Tibial nerve (tissue), 4 donors: Measurements from ENCODE around the gene TESK2. TPM values are rescaled to one million over a fixed set of nuclear protein-coding genes. Genes with fewer than 3 reads are reported as not detected.

Experiments
- DNase-seq, 2 donors: peaks; one replicate each; pipeline ENCODE4 v3.0.0-alpha.2; 2019; ENCODE audit warnings: low spot score in 2 of 2
- H3K27ac ChIP-seq, 4 donors: fragments of 200-600 bp; sonication (generic) in 3 of 4; one replicate each; pipeline ENCODE4 v1.5.1; 2017 to 2019; ENCODE audit warnings: mild to moderate bottlenecking in 1 of 4
- H3K27me3 ChIP-seq, 2 donors: fragments of 200-600 bp; sonication (generic) in 1 of 2; one replicate each; pipeline versions ENCODE4 v1.5.1 to v1.6.0; 2017 to 2019
- H3K36me3 ChIP-seq, 3 donors: fragments of 200-600 bp; sonication (generic); one replicate each; pipeline ENCODE4 v1.5.1; 2018 to 2019
- H3K4me1 ChIP-seq, 4 donors: fragments of 200-600 bp; sonication (generic) in 3 of 4; one replicate each; pipeline ENCODE4 v1.5.1; 2017 to 2019
- H3K4me3 ChIP-seq, 4 donors: fragments of 200-600 bp; sonication (generic) in 3 of 4; one replicate each; pipeline ENCODE4 v1.5.1; 2017 to 2019; ENCODE audit warnings: mild to moderate bottlenecking in 1 of 4, moderate library complexity in 1 of 4
- H3K9me3 ChIP-seq, 4 donors: fragments of 200-600 bp; sonication (generic) in 3 of 4; one replicate each; pipeline ENCODE4 v1.5.1; 2017 to 2019
- CTCF ChIP-seq, 5 experiments: fragments of 200-600 bp in 3 of 5; fragments of 450-650 bp in 2 of 5; sonication (generic) in 3 of 5; IDR thresholded peaks; one replicate each; pipeline ENCODE4 v1.5.1; 2016 to 2019; ENCODE audit warnings: antibody characterized with exemption in 5 of 5, mild to moderate bottlenecking in 3 of 5, moderate library complexity in 2 of 5
- EP300 ChIP-seq, 2 donors: sonication (generic); formaldehyde crosslinking; IDR thresholded peaks; one replicate each; pipeline ENCODE4 v1.6.1; 2017; ENCODE audit warnings: antibody characterized with exemption in 2 of 2, mild to moderate bottlenecking in 1 of 2
- POLR2A ChIP-seq, 2 donors: fragments of 450-650 bp; IDR thresholded peaks; one replicate each; pipeline ENCODE4 v1.6.1; 2017; ENCODE audit warnings: antibody characterized with exemption in 2 of 2, mild to moderate bottlenecking in 2 of 2, moderate library complexity in 2 of 2
- WGBS, 2 donors: methylation state at CpG; one replicate each; pipeline ENCODE4 v1.1.5; 2018; 5-methylcytosine and 5-hydroxymethylcytosine counted together
- total RNA-seq, 4 donors: library from RNA; depleted of rRNA; stranded (reverse); fragments of >200 nt; gene quantifications; one replicate each; pipeline ENCODE4 v1.1.0, GENCODE V29; 2016

Gene TESK2
- total RNA-seq, 4 donors from 2014 or later, result 3.9 to 11.7 (median 8.5) TPM

GRCh38 chr1:45356186-45356585 lies 134.8 kb downstream of the TESK2 start:
- H3K27ac ChIP-seq, result no peak overlapping the region
- peaks cover 0 to 18% (median 13%) of the 10 kb centered on the region in 4 donors for H3K4me1 ChIP-seq
- H3K27me3 ChIP-seq, result no peaks in the 10 kb centered on the region
- H3K9me3 ChIP-seq, result no peaks in the 10 kb centered on the region
- WGBS, 2 donors, result 87 to 91% methylated on average over 4 of the region's 4 CpGs
- H3K4me3 ChIP-seq, result no peak overlapping the region
- TF ChIP-seq CTCF (IDR thresholded peaks at IDR 0.05), result no peak
- no peak for TF ChIP-seq EP300 (IDR thresholded peaks at IDR 0.05)
- no peak for TF ChIP-seq POLR2A (IDR thresholded peaks at IDR 0.05)
- no peaks in the 10 kb centered on the region for H3K36me3 ChIP-seq
- DNase-seq, result no peak

- Histone ChIP-seq H3K4me1 (peaks cover 0 to 13% (median 8%) of the 10 kb centered on the region in 4 donors), H3K27ac (no peak overlapping the region), H3K4me3 (no peak overlapping the region), H3K36me3 (no peaks in the 10 kb centered on the region), H3K27me3 (no peaks in the 10 kb centered on the region), H3K9me3 (no peaks in the 10 kb centered on the region)
- WGBS, 2 donors, result 46 to 50% methylated on average over 2 of the region's 2 CpGs
- no peak for DNase-seq
- TF ChIP-seq EP300 (IDR thresholded peaks at IDR 0.05), result no peak
- TF ChIP-seq CTCF (IDR thresholded peaks at IDR 0.05), result no peak
- TF ChIP-seq POLR2A (IDR thresholded peaks at IDR 0.05), result no peak
Measured at GRCh38 chr1:45355683-45356082, 135.3 kb downstream of the TESK2 start.

DNA sequence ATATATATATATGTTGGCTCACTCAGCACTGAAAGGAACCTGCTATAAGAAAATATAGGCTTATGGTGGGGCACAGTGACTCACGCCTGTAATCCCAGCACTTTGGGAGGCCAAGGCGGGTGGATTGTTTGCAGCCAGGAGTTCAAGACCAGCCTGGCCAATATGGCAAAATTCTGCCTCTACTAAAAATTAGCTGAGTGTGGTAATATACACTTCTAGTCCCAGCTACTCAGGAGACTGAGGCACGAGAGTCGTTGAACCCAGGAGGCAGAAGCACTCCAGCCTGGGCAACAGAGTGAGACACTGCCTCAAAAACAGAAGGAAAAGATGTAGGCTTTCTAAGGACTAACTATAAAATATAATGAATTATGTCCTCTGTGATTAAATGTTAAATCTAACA lies 136.1 kb downstream of the TESK2 start:
- H3K27ac ChIP-seq, result no peak overlapping the region
- no peak for DNase-seq
- H3K36me3 ChIP-seq, result no peaks in the 10 kb centered on the region
- 90 to 96% methylated on average over 4 of the region's 4 CpGs for WGBS, 2 donors
- TF ChIP-seq EP300 (IDR thresholded peaks at IDR 0.05), result no peak
- no peak for TF ChIP-seq POLR2A (IDR thresholded peaks at IDR 0.05)
- no peak for TF ChIP-seq CTCF (IDR thresholded peaks at IDR 0.05)
- no peak overlapping the region for H3K4me3 ChIP-seq
- peaks cover 0 to 5% (median 0%) of the 10 kb centered on the region in 4 donors for H3K4me1 ChIP-seq
- H3K9me3 ChIP-seq, result no peaks in the 10 kb centered on the region
- no peaks in the 10 kb centered on the region for H3K27me3 ChIP-seq

DNA sequence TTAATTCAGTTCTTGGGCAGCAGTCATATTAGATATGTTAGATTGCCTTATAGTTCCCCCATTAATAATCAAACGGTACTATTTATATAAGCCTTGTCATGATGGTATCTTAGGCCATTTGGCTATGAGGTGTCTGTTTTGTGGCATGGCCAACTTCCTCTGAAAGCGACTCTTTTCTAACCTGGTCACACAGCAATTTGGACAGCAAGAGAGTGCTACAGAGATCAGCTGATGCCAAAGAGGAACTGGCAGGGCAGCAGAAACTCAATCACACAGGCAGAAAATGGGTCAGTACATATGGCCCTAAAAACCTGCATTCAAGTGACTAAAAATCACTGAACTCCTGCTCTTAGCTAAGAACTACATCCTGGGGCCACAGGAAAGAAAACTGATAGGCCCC lies 137.3 kb downstream of the TESK2 start:
- H3K27me3 ChIP-seq, result no peaks in the 10 kb centered on the region
- peaks cover 0 to 6% (median 0%) of the 10 kb centered on the region in 4 donors for H3K4me1 ChIP-seq
- no peak overlapping the region for H3K27ac ChIP-seq
- H3K36me3 ChIP-seq, result no peaks in the 10 kb centered on the region
- H3K9me3 ChIP-seq, result no peaks in the 10 kb centered on the region
- H3K4me3 ChIP-seq, result no peak overlapping the region
- 89 to 92% methylated on average over 2 of the region's 2 CpGs for WGBS, 2 donors
- DNase-seq, result no peak
- TF ChIP-seq POLR2A (IDR thresholded peaks at IDR 0.05) (no peak), CTCF (IDR thresholded peaks at IDR 0.05) (no peak), EP300 (IDR thresholded peaks at IDR 0.05) (no peak)

DNA sequence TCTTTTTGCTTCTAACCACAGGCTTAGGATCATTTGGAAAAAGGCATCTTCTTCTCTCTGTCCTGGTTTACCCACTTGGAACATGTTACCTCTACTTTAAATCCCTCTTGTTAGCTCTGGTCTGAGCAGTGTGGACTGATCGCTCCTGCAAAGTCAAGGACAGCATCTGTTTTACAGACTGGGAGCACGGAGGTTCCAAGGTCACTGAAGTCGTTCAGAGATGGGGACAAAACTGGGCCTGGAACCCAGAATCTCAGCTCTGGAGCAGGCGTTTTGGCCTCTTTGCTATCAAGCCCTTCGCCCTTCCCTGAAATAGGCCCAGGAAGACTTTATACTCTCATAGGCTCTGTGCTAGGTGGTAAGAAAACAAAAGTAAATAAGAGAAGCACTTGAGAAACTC lies 139.5 kb downstream of the TESK2 start:
- H3K4me3 ChIP-seq, result no peak overlapping the region
- H3K4me1 ChIP-seq, result peaks cover 0 to 16% (median 0%) of the 10 kb centered on the region in 4 donors
- 83 to 88% methylated on average over 5 of the region's 5 CpGs for WGBS, 2 donors
- H3K27me3 ChIP-seq, result no peaks in the 10 kb centered on the region
- TF ChIP-seq CTCF (IDR thresholded peaks at IDR 0.05), result no peak
- no peak overlapping the region for H3K27ac ChIP-seq
- H3K9me3 ChIP-seq, result no peaks in the 10 kb centered on the region
- DNase-seq, result no peak
- no peaks in the 10 kb centered on the region for H3K36me3 ChIP-seq
